ENCODE data around the gene RNF14.

The RNF14 gene

GRCh38 chr5:142013734-142014521 is 45.0 kb downstream of the RNF14 start:
- peak; percentile 38 for DNase-seq (ENCODE audit: low read depth)
- no peak overlapping the region for H3K4me3 ChIP-seq (ENCODE audit: low read depth, low read length)
- TF ChIP-seq CTCF (conservative IDR thresholded peaks at IDR 0.05; ENCODE audit: low read depth, low read length): no peak

GRCh38 chr5:142014911-142015584 is 46.1 kb downstream of the RNF14 start:
- DNase-seq (ENCODE audit: low read depth): peak; percentile 75
- H3K4me3 ChIP-seq (ENCODE audit: low read depth, low read length): no peak overlapping the region
- TF ChIP-seq CTCF (conservative IDR thresholded peaks at IDR 0.05; ENCODE audit: low read depth, low read length): peak; percentile 52

- peak; percentile 39 for DNase-seq (ENCODE audit: low read depth)
- no peak for TF ChIP-seq CTCF (conservative IDR thresholded peaks at IDR 0.05; ENCODE audit: low read depth, low read length)
- H3K4me3 ChIP-seq (ENCODE audit: low read depth, low read length): no peak overlapping the region
Observed at GRCh38 chr5:142015781-142016533, 47.1 kb downstream of the RNF14 start.

GRCh38 chr5:142016556-142016955 is 47.7 kb downstream of the RNF14 start:
- TF ChIP-seq CTCF (conservative IDR thresholded peaks at IDR 0.05; ENCODE audit: low read depth, low read length): no peak
- H3K4me3 ChIP-seq (ENCODE audit: low read depth, low read length): no peak overlapping the region
- no peak for DNase-seq (ENCODE audit: low read depth)

GRCh38 chr5:142017832-142018427 is 49.0 kb downstream of the RNF14 start:
- TF ChIP-seq CTCF (conservative IDR thresholded peaks at IDR 0.05; ENCODE audit: low read depth, low read length): no peak
- peak; percentile 80 for DNase-seq (ENCODE audit: low read depth)

GRCh38 chr5:142020122-142020659 is 51.3 kb downstream of the RNF14 start:
- no peak for TF ChIP-seq CTCF (conservative IDR thresholded peaks at IDR 0.05; ENCODE audit: low read depth, low read length)
- no peak for DNase-seq (ENCODE audit: low read depth)
- H3K4me3 ChIP-seq (ENCODE audit: low read depth, low read length): no peak overlapping the region

More at GRCh38 chr5:142017832-142018427, 49.0 kb downstream of the RNF14 start:
- H3K4me3 ChIP-seq (ENCODE audit: low read depth, low read length): no peak overlapping the region
